Measurements from ENCODE around the gene NEFH. TPM values are rescaled to one million over a fixed set of nuclear protein-coding genes. Genes with fewer than 3 reads are reported as not detected.
A peak's percentile ranks its signal among the peaks of the same experiment; 100 is the strongest.
"Not testable (repeated sequence)": the region's sequence is repeated elsewhere in the genome, so short reads cannot be mapped to it uniquely, and the experiment has no call there.

The NEFH gene
- polyA plus RNA-seq (ENCODE audit: insufficient read length in 10 of 10), result 1 to 10 TPM in 9 of 10 donors, under 1 TPM in 1; 0.29 to 6.5 (median 3.1) TPM
- long read RNA-seq, donor 1, partial matches to known transcripts, result 0 of 3 reads
- long read RNA-seq, donor 1, other reads (novel, unspliced or antisense), result 0 of 3 reads
- long read RNA-seq, donor 2, result 0 reads
- long read RNA-seq, donor 3, result 0 reads
- long read RNA-seq, donor 4, partial matches to known transcripts, result 0 of 1 reads
- long read RNA-seq, donor 4, other reads (novel, unspliced or antisense), result 0 of 1 reads
- long read RNA-seq, donor 5, partial matches to known transcripts, result 0 of 1 reads
- long read RNA-seq, donor 5, other reads (novel, unspliced or antisense), result 0 of 1 reads
- long read RNA-seq, donor 6, partial matches to known transcripts, result 0 of 1 reads
- long read RNA-seq, donor 6, other reads (novel, unspliced or antisense), result 0 of 1 reads
- long read RNA-seq, donor 7, result 0 reads
- long read RNA-seq, donor 8, partial matches to known transcripts, result 0 of 4 reads
- long read RNA-seq, donor 8, other reads (novel, unspliced or antisense), result 0 of 4 reads
- long read RNA-seq, donor 9, result 0 reads

- peak in 1 of 3 donors; percentile 34 for DNase-seq
These were observed at the start of gene NEFH for GRCh38 chr22:29479417-29480261. Gene NEFH, plus strand, starts transcription at chr22:29480218. Its CDS starts 45 bp downstream, at chr22:29480263.

- DNase-seq, result no peak
These were observed 48.0 kb upstream of the NEFH start for GRCh38 chr22:29431986-29432385.

GRCh38 chr22:29433856-29434255, 46.2 kb upstream of the NEFH start:
- no peak for DNase-seq

GRCh38 chr22:29434288-29434687, 45.7 kb upstream of the NEFH start:
- no peak for DNase-seq

GRCh38 chr22:29435236-29436136, 44.5 kb upstream of the NEFH start:
- peak; percentile 4 to 71 (median 43) for DNase-seq

GRCh38 chr22:29438283-29438682, 41.7 kb upstream of the NEFH start, which contains the start of gene RFPL1:
Gene RFPL1, plus strand, starts transcription at chr22:29438583.
- not testable (repeated sequence) for DNase-seq

- DNase-seq, result no peak
These were observed 37.0 kb upstream of the NEFH start for GRCh38 chr22:29442976-29443375.

GRCh38 chr22:29443452-29443851, 36.6 kb upstream of the NEFH start:
- DNase-seq, result no peak

GRCh38 chr22:29443861-29444792, 35.9 kb upstream of the NEFH start:
- DNase-seq, result no peak

- DNase-seq, result no peak
These were observed 34.5 kb upstream of the NEFH start for GRCh38 chr22:29445508-29445907.

GRCh38 chr22:29447906-29448305, 32.1 kb upstream of the NEFH start:
- no peak for DNase-seq

GRCh38 chr22:29449296-29449875, 30.6 kb upstream of the NEFH start:
- no peak for DNase-seq

- no peak for DNase-seq
These were observed 29.8 kb upstream of the NEFH start for GRCh38 chr22:29450222-29450621.

GRCh38 chr22:29451863-29452262, 28.2 kb upstream of the NEFH start:
- no peak for DNase-seq

GRCh38 chr22:29454276-29454675, 25.7 kb upstream of the NEFH start:
- DNase-seq, result peak in 1 of 3 donors; percentile 26

- DNase-seq, result peak in 2 of 3 donors; percentile 35 to 56
These were observed 23.8 kb upstream of the NEFH start for GRCh38 chr22:29456211-29456671.

- DNase-seq, result peak in 2 of 3 donors; percentile 7 to 23
These were observed 22.3 kb upstream of the NEFH start for GRCh38 chr22:29457730-29458129.

- DNase-seq, result no peak
These were observed 21.5 kb upstream of the NEFH start for GRCh38 chr22:29458551-29458950.

- DNase-seq, result no peak
These were observed 20.2 kb upstream of the NEFH start for GRCh38 chr22:29459773-29460172.

- no peak for DNase-seq
These were observed 18.8 kb upstream of the NEFH start for GRCh38 chr22:29461263-29461662.

Measured in muscle of back (tissue), 13 donors.